NOMO-1 treated with dmso at 0.1 percent for 144 hours (cell line): Measurements from ENCODE around the gene NDUFV1.

ENCODE experiments used
- DNase-seq: peaks from one replicate; lab custom pipeline; 2025; ENCODE audit not compliant: unreplicated experiment; lab: John Stamatoyannopoulos, UW

Gene NDUFV1

GRCh38 chr11:67639438-67639859, 32.7 kb downstream of the NDUFV1 start, which contains the start of gene TBX10:
TSS of gene TBX10 (minus strand) at chr11:67639763. CDS start at chr11:67639472, 291 bp downstream.
- DNase-seq: no peak

GRCh38 chr11:67640021-67640757, 33.5 kb downstream of the NDUFV1 start:
- peak; percentile 42 for DNase-seq

GRCh38 chr11:67640758-67641337, 34.1 kb downstream of the NDUFV1 start:
- DNase-seq: no peak

- no peak for DNase-seq
Observed at GRCh38 chr11:67641338-67642172, 34.8 kb downstream of the NDUFV1 start.

GRCh38 chr11:67642173-67643120, 35.7 kb downstream of the NDUFV1 start:
- DNase-seq: no peak

GRCh38 chr11:67644042-67644441, 37.3 kb downstream of the NDUFV1 start:
- DNase-seq: no peak

- DNase-seq: no peak
Observed at GRCh38 chr11:67644472-67645418, 38.0 kb downstream of the NDUFV1 start.

- no peak for DNase-seq
Observed at GRCh38 chr11:67645521-67646461, 39.1 kb downstream of the NDUFV1 start.

GRCh38 chr11:67646535-67647336, 40.0 kb downstream of the NDUFV1 start:
- peak; percentile 76 for DNase-seq

- DNase-seq: no peak
Observed at GRCh38 chr11:67647471-67647870, 40.7 kb downstream of the NDUFV1 start.

GRCh38 chr11:67648140-67648795, 41.5 kb downstream of the NDUFV1 start:
- peak; percentile 61 for DNase-seq

- DNase-seq: peak; percentile 21
Observed at GRCh38 chr11:67648796-67649613, 42.3 kb downstream of the NDUFV1 start.

- no peak for DNase-seq
Observed at GRCh38 chr11:67649634-67650510, 43.1 kb downstream of the NDUFV1 start.

- DNase-seq: no peak
Observed at GRCh38 chr11:67651976-67652781, 45.4 kb downstream of the NDUFV1 start.
